Measurements from ENCODE around the gene MRPS34. TPM values are rescaled to one million over a fixed set of nuclear protein-coding genes. Genes with fewer than 3 reads are reported as not detected.

MRPS34 gene
- total and polyA plus RNA-seq, 10 of the 15 experiments (the other 5 are each of a cell fraction or from before 2014, with no cell fraction given), result 3.6 to 285 (median 147) TPM

GRCh38 chr16:1818873-1819525 is 46.1 kb upstream of the MRPS34 start:
- ChIA-PET SMC1A (ENCODE audit: uncharacterized antibody, unreplicated experiment) (no interaction called here), CTCF (no interaction called here)

GRCh38 chr16:1818204-1818872 is 45.4 kb upstream of the MRPS34 start:
- SMC1A ChIA-PET (ENCODE audit: uncharacterized antibody, unreplicated experiment), result no interaction called here

More at GRCh38 chr16:1818873-1819525, 46.1 kb upstream of the MRPS34 start:
- WGBS (ENCODE audit: insufficient coverage, insufficient replicate concordance, low lambda C conversion rate, missing lambda C conversion rate), result 95% methylated on average over 33 of the region's 35 CpGs
- no peak overlapping the region for H3K9ac ChIP-seq (ENCODE audit: control insufficient read depth, insufficient read depth, low read length)
- H2AFZ ChIP-seq (ENCODE audit: control insufficient read depth, low read depth, low read length), result no peak overlapping the region
- H3K4me2 ChIP-seq (ENCODE audit: control insufficient read depth, insufficient read depth), result no peak overlapping the region
- intact Hi-C loops (cut with micrococcal nuclease; ENCODE audit: unreplicated experiment) (no loop called here), in situ Hi-C loops (cut with MboI) (no loop called here)
- no peaks in the 10 kb centered on the region; a peak in 2 of 4 replicates for H3K36me3 ChIP-seq (ENCODE audit: control insufficient read depth in 2 of 2, insufficient read depth in 2 of 2, low read length in 1 of 2)
- BruUV-seq (replicated peaks), result no TSS peak
- no peaks in the 10 kb centered on the region for H3K27me3 ChIP-seq (replicated peaks in 1 of 2; ENCODE audit: control insufficient read depth in 2 of 2, insufficient read depth in 2 of 2, low read length in 1 of 2)
- H3K9me3 ChIP-seq (replicated peaks; ENCODE audit: control insufficient read depth, insufficient read depth, low read length), result no peaks in the 10 kb centered on the region
- POLR2A ChIA-PET, result no interaction called here
- H3K4me3 ChIP-seq, result no peak overlapping the region
- H3K4me1 ChIP-seq (ENCODE audit: control insufficient read depth, insufficient read depth, low read length), result no peaks in the 10 kb centered on the region
- H4K20me1 ChIP-seq (ENCODE audit: control insufficient read depth, insufficient read depth), result no peaks in the 10 kb centered on the region
- no peak for TF ChIP-seq CHD2 (IDR thresholded peaks at IDR 0.05; ENCODE audit: borderline replicate concordance, low read depth, low read length)
- H3K27ac ChIP-seq (ENCODE audit: control insufficient read depth, insufficient read depth), result no peak overlapping the region
- no peaks in the 10 kb centered on the region for H3K79me2 ChIP-seq (ENCODE audit: control insufficient read depth, insufficient read depth, low read length)
- RAD21 ChIA-PET (ENCODE audit: unreplicated experiment), result no interaction called here
- DNase-seq (ENCODE audit: low read depth, low spot score) (no peak), FAIRE-seq (no peak), ATAC-seq (no peak)

More at GRCh38 chr16:1818204-1818872, 45.4 kb upstream of the MRPS34 start:
- Histone ChIP-seq H3K36me3 (ENCODE audit: control insufficient read depth in 2 of 2, insufficient read depth in 2 of 2, low read length in 1 of 2) (no peaks in the 10 kb centered on the region; a peak in 2 of 4 replicates), H3K4me3 (no peak overlapping the region), H3K79me2 (ENCODE audit: control insufficient read depth, insufficient read depth, low read length) (no peaks in the 10 kb centered on the region), H3K9ac (ENCODE audit: control insufficient read depth, insufficient read depth, low read length) (no peak overlapping the region), H2AFZ (ENCODE audit: control insufficient read depth, low read depth, low read length) (no peak overlapping the region), H3K27ac (ENCODE audit: control insufficient read depth, insufficient read depth) (no peak overlapping the region), H3K27me3 (replicated peaks in 1 of 2; ENCODE audit: control insufficient read depth in 2 of 2, insufficient read depth in 2 of 2, low read length in 1 of 2) (no peaks in the 10 kb centered on the region), H3K4me2 (ENCODE audit: control insufficient read depth, insufficient read depth) (no peak overlapping the region), H3K9me3 (replicated peaks; ENCODE audit: control insufficient read depth, insufficient read depth, low read length) (no peaks in the 10 kb centered on the region), H4K20me1 (ENCODE audit: control insufficient read depth, insufficient read depth) (no peaks in the 10 kb centered on the region), H3K4me1 (ENCODE audit: control insufficient read depth, insufficient read depth, low read length) (no peaks in the 10 kb centered on the region)
- POLR2A ChIA-PET, result no interaction called here
- TF ChIP-seq E2F8 (IDR thresholded peaks at IDR 0.05; ENCODE audit: low read depth, partially characterized antibody) (no peak), POLR2A (IDR thresholded peaks at IDR 0.05; ENCODE audit: low read depth, low read length) (peak; percentile 23; the same call in 1 of the 2 replicates), E4F1 (IDR thresholded peaks at IDR 0.05; ENCODE audit: borderline replicate concordance, partially characterized antibody) (no peak)
- FAIRE-seq (no peak), DNase-seq (ENCODE audit: low read depth, low spot score) (no peak), ATAC-seq (no peak)
- in situ Hi-C loops (cut with MboI) (no loop called here), intact Hi-C loops (cut with micrococcal nuclease; ENCODE audit: unreplicated experiment) (no loop called here)
- WGBS (ENCODE audit: insufficient coverage, insufficient replicate concordance, low lambda C conversion rate, missing lambda C conversion rate), result 92% methylated on average over 27 of the region's 27 CpGs
- BruUV-seq (replicated peaks), result no TSS peak
- RAD21 ChIA-PET (ENCODE audit: unreplicated experiment), result no interaction called here
- CTCF ChIA-PET, result no interaction called here

Measured in GM12878 (cell line).